HepG2 (cell line): Measurements from ENCODE around the gene DUS1L. TPM values are rescaled to one million over a fixed set of nuclear protein-coding genes. Genes with fewer than 3 reads are reported as not detected.

Experiments used
- CENPT ChIP-seq: sonication (generic); formaldehyde crosslinking; IDR thresholded peaks from 2 replicates; pipeline ENCODE4 v1.8.0; 2022; ENCODE audit warnings: low read depth, mild to moderate bottlenecking, moderate library complexity, missing genetic modification reagents
- FOXO1 ChIP-seq: sonication (generic); formaldehyde crosslinking; IDR thresholded peaks from 2 replicates; pipeline ENCODE4 v1.4.0; 2020; ENCODE audit warnings: missing genetic modification reagents
- HOXA3 ChIP-seq: sonication (generic); formaldehyde crosslinking; IDR thresholded peaks from 2 replicates; pipeline ENCODE4 v1.5.0; 2020; ENCODE audit warnings: missing genetic modification reagents
- LCORL ChIP-seq, 2 experiments: fragments of 450-650 bp in 1 of 2; sonication (generic) in 1 of 2; formaldehyde crosslinking in 1 of 2; IDR thresholded peaks; 2 replicates each; pipeline versions ENCODE4 v1.5.0 to v1.6.1; 2017 to 2020; ENCODE audit warnings: antibody characterized with exemption in 1 of 2, missing genetic modification reagents in 1 of 2
- RXRB ChIP-seq: IDR thresholded peaks from 2 replicates; pipeline ENCODE4 v1.6.1; 2016; ENCODE audit warnings: borderline replicate concordance, missing genetic modification reagents, missing compliant biosample characterization
- SIN3A ChIP-seq: IDR thresholded peaks from 2 replicates; pipeline ENCODE4 v1.6.1; 2011; ENCODE audit warnings: low read depth, mild to moderate bottlenecking, control low read depth, low read length, borderline replicate concordance
- SNAPC2 ChIP-seq: sonication (generic); formaldehyde crosslinking; IDR thresholded peaks from 2 replicates; pipeline ENCODE4 v1.8.1; 2022; ENCODE audit warnings: mild to moderate bottlenecking, missing genetic modification reagents
- TP53 ChIP-seq: sonication (generic); formaldehyde crosslinking; conservative IDR thresholded peaks from 2 replicates; pipeline ENCODE4 v1.4.0; 2020; ENCODE audit warnings: missing genetic modification reagents
- ZFAT ChIP-seq: sonication (generic); formaldehyde crosslinking; conservative IDR thresholded peaks from 2 replicates; pipeline ENCODE4 v1.8.1; 2023; ENCODE audit warnings: missing genetic modification reagents, inconsistent platforms
- ZNF3 ChIP-seq: IDR thresholded peaks from 2 replicates; pipeline ENCODE4 v1.7.0; 2017; ENCODE audit warnings: inconsistent platforms
- ZNF354B ChIP-seq: sonication (generic); formaldehyde crosslinking; IDR thresholded peaks from 2 replicates; pipeline ENCODE4 v1.8.0; 2022; ENCODE audit warnings: mild to moderate bottlenecking, missing genetic modification reagents
- ZNF564 ChIP-seq: sonication (generic); formaldehyde crosslinking; IDR thresholded peaks from 2 replicates; pipeline ENCODE4 v1.8.1; 2023; ENCODE audit warnings: mild to moderate bottlenecking, missing genetic modification reagents
- ZNF589 ChIP-seq: sonication (generic); formaldehyde crosslinking; conservative IDR thresholded peaks from 2 replicates; pipeline ENCODE4 v1.8.0; 2022; ENCODE audit warnings: mild to moderate bottlenecking, moderate library complexity, missing genetic modification reagents
- ZNF709 ChIP-seq: sonication (generic); formaldehyde crosslinking; IDR thresholded peaks from 2 replicates; pipeline ENCODE4 v1.5.0; 2020; ENCODE audit warnings: mild to moderate bottlenecking, missing genetic modification reagents
- ZNF747 ChIP-seq: sonication (generic); formaldehyde crosslinking; IDR thresholded peaks from 2 replicates; pipeline ENCODE4 v1.8.1; 2023; ENCODE audit warnings: missing genetic modification reagents, mild to moderate bottlenecking, borderline replicate concordance
- ZNF777 ChIP-seq: sonication (generic); formaldehyde crosslinking; IDR thresholded peaks from 2 replicates; pipeline ENCODE4 v1.4.0; 2020; ENCODE audit warnings: missing genetic modification reagents
- polyA plus RNA-seq, 8 experiments: library from polyadenylated mRNA; depleted of rRNA in 3 of 8; stranded (reverse) in 7 of 8; unstranded in 1 of 8; fragments of >200 nt; fragmentation: Illumina TruSeq in 4 of 8; extraction: Trizol in 4 of 8; gene quantifications; 2 replicates each; pipeline versions ENCODE4 v1.2.1 to v1.2.3, GENCODE V29; 2011 to 2016; ENCODE audit warnings: low read depth in 4 of 8, missing spikeins in 1 of 8, mixed read lengths in 1 of 8; ENCODE audit not compliant: insufficient read depth in 1 of 8
- total RNA-seq, 5 experiments: library from RNA; depleted of rRNA; stranded (reverse); fragments of >200 nt; fragmentation: Illumina TruSeq; extraction: Trizol; gene quantifications; 2 replicates each; pipeline ENCODE4 v1.2.3, GENCODE V29; 2016; ENCODE audit warnings: low read depth in 1 of 5
- TF ChIP-seq, protein P1 (sequence below): sonication (generic); formaldehyde crosslinking; IDR thresholded peaks from 2 replicates; pipeline ENCODE4 v1.8.0; 2023; ENCODE audit warnings: mild to moderate bottlenecking, missing genetic modification reagents
- TF ChIP-seq, protein P2 (sequence below): sonication (generic); formaldehyde crosslinking; IDR thresholded peaks from 2 replicates; pipeline ENCODE4 v1.4.0; 2020; ENCODE audit warnings: mild to moderate bottlenecking, missing genetic modification reagents
- TF ChIP-seq, protein P3 (sequence below): sonication (generic); formaldehyde crosslinking; IDR thresholded peaks from 2 replicates; pipeline ENCODE4 v1.8.1; 2023; ENCODE audit warnings: missing genetic modification reagents, inconsistent platforms, borderline replicate concordance
- TF ChIP-seq, protein P4 (sequence below): sonication (generic); formaldehyde crosslinking; IDR thresholded peaks from 2 replicates; pipeline ENCODE4 v1.4.0; 2020; ENCODE audit warnings: missing genetic modification reagents
- TF ChIP-seq, protein P5 (sequence below): sonication (generic); IDR thresholded peaks from 2 replicates; pipeline ENCODE4 v1.6.1; 2016; ENCODE audit warnings: low read depth, borderline replicate concordance

DUS1L gene
- total and polyA plus RNA-seq, 2 of the 13 experiments (the other 11 are each of a cell fraction or from before 2014, with no cell fraction given), result 81.0 to 109 TPM

DNA sequence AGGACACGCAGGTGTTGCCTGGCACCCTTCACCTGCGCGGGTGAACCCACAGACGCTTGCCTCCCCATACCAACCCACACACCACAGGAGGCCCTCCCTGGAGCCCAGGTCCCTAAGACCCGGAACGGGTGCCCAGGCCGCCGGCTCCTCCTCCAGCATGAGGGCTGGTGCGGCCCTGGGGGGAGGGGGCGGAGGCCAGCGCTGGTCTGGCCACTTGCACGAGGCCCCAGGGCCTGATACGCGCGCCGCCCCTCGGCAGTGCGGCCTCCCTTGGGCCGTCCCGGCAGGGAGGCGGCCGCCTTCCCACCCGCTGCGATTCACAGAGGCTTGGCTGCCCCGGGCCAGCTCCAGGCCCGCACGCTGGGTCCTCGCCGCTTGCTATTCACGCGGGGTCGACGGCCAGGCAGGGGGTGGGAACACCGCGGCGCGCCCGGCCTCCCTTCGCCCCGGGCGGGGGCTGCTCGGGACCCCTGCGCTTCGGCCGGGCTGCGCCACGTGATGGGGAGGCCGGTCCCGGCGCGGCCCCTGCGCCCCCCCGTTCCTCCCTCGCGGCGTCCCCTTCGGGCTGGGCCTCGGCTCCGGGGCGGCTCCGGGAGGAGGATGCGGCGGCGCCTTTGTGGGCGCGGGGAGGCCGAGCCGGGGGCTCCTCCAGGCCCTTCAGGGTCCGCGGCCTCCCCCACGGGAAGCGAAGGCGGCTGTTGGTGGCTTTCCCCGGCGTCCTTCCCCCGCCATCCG lies 31.7 kb upstream of the DUS1L start (continued):
- 0 out of 2 replicates have a peak, but pooled peaks have one; percentile 15 for TF ChIP-seq FOXO1 (CRISPR knock-in tag)
- TF ChIP-seq ZNF589 (CRISPR knock-in tag), result no peak
- TF ChIP-seq, protein P1, sequence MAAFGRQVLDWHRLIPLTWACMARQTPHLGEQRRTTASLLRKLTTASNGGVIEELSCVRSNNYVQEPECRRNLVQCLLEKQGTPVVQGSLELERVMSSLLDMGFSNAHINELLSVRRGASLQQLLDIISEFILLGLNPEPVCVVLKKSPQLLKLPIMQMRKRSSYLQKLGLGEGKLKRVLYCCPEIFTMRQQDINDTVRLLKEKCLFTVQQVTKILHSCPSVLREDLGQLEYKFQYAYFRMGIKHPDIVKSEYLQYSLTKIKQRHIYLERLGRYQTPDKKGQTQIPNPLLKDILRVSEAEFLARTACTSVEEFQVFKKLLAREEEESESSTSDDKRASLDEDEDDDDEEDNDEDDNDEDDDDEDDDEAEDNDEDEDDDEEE, result no peak
- no peak for TF ChIP-seq ZFAT (CRISPR knock-in tag)
- TF ChIP-seq ZNF709 (CRISPR knock-in tag), result no peak; the same call in 1 of the 2 replicates
- no peak for TF ChIP-seq ZNF354B (CRISPR knock-in tag)
- TF ChIP-seq ZNF3, result no peak
- TF ChIP-seq HOXA3 (CRISPR knock-in tag), result 0 out of 2 replicates have a peak, but pooled peaks have one; percentile 12
- TF ChIP-seq, protein P2, sequence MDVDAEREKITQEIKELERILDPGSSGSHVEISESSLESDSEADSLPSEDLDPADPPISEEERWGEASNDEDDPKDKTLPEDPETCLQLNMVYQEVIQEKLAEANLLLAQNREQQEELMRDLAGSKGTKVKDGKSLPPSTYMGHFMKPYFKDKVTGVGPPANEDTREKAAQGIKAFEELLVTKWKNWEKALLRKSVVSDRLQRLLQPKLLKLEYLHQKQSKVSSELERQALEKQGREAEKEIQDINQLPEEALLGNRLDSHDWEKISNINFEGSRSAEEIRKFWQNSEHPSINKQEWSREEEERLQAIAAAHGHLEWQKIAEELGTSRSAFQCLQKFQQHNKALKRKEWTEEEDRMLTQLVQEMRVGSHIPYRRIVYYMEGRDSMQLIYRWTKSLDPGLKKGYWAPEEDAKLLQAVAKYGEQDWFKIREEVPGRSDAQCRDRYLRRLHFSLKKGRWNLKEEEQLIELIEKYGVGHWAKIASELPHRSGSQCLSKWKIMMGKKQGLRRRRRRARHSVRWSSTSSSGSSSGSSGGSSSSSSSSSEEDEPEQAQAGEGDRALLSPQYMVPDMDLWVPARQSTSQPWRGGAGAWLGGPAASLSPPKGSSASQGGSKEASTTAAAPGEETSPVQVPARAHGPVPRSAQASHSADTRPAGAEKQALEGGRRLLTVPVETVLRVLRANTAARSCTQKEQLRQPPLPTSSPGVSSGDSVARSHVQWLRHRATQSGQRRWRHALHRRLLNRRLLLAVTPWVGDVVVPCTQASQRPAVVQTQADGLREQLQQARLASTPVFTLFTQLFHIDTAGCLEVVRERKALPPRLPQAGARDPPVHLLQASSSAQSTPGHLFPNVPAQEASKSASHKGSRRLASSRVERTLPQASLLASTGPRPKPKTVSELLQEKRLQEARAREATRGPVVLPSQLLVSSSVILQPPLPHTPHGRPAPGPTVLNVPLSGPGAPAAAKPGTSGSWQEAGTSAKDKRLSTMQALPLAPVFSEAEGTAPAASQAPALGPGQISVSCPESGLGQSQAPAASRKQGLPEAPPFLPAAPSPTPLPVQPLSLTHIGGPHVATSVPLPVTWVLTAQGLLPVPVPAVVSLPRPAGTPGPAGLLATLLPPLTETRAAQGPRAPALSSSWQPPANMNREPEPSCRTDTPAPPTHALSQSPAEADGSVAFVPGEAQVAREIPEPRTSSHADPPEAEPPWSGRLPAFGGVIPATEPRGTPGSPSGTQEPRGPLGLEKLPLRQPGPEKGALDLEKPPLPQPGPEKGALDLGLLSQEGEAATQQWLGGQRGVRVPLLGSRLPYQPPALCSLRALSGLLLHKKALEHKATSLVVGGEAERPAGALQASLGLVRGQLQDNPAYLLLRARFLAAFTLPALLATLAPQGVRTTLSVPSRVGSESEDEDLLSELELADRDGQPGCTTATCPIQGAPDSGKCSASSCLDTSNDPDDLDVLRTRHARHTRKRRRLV, result no peak
- TF ChIP-seq, protein P3, sequence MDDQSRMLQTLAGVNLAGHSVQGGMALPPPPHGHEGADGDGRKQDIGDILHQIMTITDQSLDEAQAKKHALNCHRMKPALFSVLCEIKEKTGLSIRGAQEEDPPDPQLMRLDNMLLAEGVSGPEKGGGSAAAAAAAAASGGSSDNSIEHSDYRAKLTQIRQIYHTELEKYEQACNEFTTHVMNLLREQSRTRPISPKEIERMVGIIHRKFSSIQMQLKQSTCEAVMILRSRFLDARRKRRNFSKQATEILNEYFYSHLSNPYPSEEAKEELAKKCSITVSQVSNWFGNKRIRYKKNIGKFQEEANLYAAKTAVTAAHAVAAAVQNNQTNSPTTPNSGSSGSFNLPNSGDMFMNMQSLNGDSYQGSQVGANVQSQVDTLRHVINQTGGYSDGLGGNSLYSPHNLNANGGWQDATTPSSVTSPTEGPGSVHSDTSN, result no peak
- peak; percentile 62; the same call in 1 of the 2 replicates for TF ChIP-seq ZNF564 (CRISPR knock-in tag)
- TF ChIP-seq, protein P4, sequence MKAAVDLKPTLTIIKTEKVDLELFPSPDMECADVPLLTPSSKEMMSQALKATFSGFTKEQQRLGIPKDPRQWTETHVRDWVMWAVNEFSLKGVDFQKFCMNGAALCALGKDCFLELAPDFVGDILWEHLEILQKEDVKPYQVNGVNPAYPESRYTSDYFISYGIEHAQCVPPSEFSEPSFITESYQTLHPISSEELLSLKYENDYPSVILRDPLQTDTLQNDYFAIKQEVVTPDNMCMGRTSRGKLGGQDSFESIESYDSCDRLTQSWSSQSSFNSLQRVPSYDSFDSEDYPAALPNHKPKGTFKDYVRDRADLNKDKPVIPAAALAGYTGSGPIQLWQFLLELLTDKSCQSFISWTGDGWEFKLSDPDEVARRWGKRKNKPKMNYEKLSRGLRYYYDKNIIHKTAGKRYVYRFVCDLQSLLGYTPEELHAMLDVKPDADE (CRISPR knock-in tag), result no peak
- TF ChIP-seq TP53 (CRISPR knock-in tag), result no peak
- peak; percentile 58; the same call in 1 of the 2 replicates for TF ChIP-seq SIN3A
- no peak for TF ChIP-seq RXRB (CRISPR knock-in tag)
- no peak for TF ChIP-seq CENPT (CRISPR knock-in tag)
- TF ChIP-seq LCORL (IDR thresholded peaks at IDR 0.05), result no peak
- 0 out of 2 replicates have a peak, but pooled peaks have one; percentile 28 for TF ChIP-seq LCORL (CRISPR knock-in tag; IDR thresholded peaks at IDR 0.05)
- no peak for TF ChIP-seq ZNF747
- no peak for TF ChIP-seq ZNF777 (CRISPR knock-in tag)
- TF ChIP-seq, protein P5, sequence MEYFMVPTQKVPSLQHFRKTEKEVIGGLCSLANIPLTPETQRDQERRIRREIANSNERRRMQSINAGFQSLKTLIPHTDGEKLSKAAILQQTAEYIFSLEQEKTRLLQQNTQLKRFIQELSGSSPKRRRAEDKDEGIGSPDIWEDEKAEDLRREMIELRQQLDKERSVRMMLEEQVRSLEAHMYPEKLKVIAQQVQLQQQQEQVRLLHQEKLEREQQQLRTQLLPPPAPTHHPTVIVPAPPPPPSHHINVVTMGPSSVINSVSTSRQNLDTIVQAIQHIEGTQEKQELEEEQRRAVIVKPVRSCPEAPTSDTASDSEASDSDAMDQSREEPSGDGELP, result no peak
- TF ChIP-seq SNAPC2, result no peak
